SU-DHL-6 (cell line): ENCODE data around the gene YES1.

ENCODE experiments used
- CTCF ChIP-seq: fragments of 200-600 bp; sonication (generic); IDR thresholded peaks from one replicate; pipeline ENCODE4 v1.5.1; 2017; ENCODE audit warnings: antibody characterized with exemption, mild to moderate bottlenecking, low read length, moderate library complexity; ENCODE audit not compliant: insufficient read depth, poor library complexity, severe bottlenecking
- EZH2phosphoT487 ChIP-seq: fragments of 200-600 bp; sonication (generic), shearing (Covaris generic); conservative IDR thresholded peaks from 2 replicates; pipeline ENCODE4 v1.6.1; 2018; ENCODE audit warnings: mild to moderate bottlenecking, antibody characterized with exemption, low read length, moderate library complexity, mixed read lengths

- no peak for TF ChIP-seq CTCF
- no peak for TF ChIP-seq EZH2phosphoT487
Observed at GRCh38 chr18:766550-766860, 45.5 kb downstream of the YES1 start.
